Breast epithelium (tissue), 4 donors: Measurements from ENCODE around the gene CBX5. TPM values are rescaled to one million over a fixed set of nuclear protein-coding genes. Genes with fewer than 3 reads are reported as not detected.
"Not testable (repeated sequence)": the region's sequence is repeated elsewhere in the genome, so short reads cannot be mapped to it uniquely, and the experiment has no call there.

Experiments used
- DNase-seq, 2 donors: peaks; one replicate each; pipeline ENCODE4 v3.0.0-alpha.2; 2019; ENCODE audit warnings: low spot score in 2 of 2
- H3K27ac ChIP-seq, 2 donors: fragments of 200-600 bp; sonication (generic) in 1 of 2; one replicate each; pipeline ENCODE4 v1.5.1; 2016 to 2019; ENCODE audit warnings: mild to moderate bottlenecking in 1 of 2
- H3K27me3 ChIP-seq, 2 donors: fragments of 200-600 bp; sonication (generic) in 1 of 2; one replicate each; pipeline versions ENCODE4 v1.5.1 to v1.6.0; 2017 to 2019; ENCODE audit warnings: control low read depth in 1 of 2, mild to moderate bottlenecking in 1 of 2
- H3K36me3 ChIP-seq: fragments of 200-600 bp; one replicate; pipeline ENCODE4 v1.5.1; 2019
- H3K4me1 ChIP-seq, 2 donors: fragments of 200-600 bp; sonication (generic); one replicate each; pipeline ENCODE4 v1.5.1; 2016 to 2019; ENCODE audit warnings: control low read depth in 1 of 2
- H3K4me3 ChIP-seq, 3 donors: fragments of 200-600 bp; sonication (generic); 1 replicate in 2 of 3; 2 replicates in 1 of 3; pipeline ENCODE4 v1.5.1; 2016 to 2019; ENCODE audit warnings: mild to moderate bottlenecking in 3 of 3, moderate library complexity in 2 of 3
- H3K9me3 ChIP-seq, 2 donors: fragments of 200-600 bp; sonication (generic) in 1 of 2; one replicate each; pipeline ENCODE4 v1.5.1; 2016 to 2019; ENCODE audit warnings: control low read depth in 1 of 2
- CTCF ChIP-seq, 3 donors: fragments of 450-650 bp; IDR thresholded peaks; one replicate each; pipeline ENCODE4 v1.5.1; 2016 to 2017; ENCODE audit warnings: antibody characterized with exemption in 3 of 3, mild to moderate bottlenecking in 3 of 3, moderate library complexity in 3 of 3
- POLR2A ChIP-seq: fragments of 450-650 bp; IDR thresholded peaks from one replicate; pipeline ENCODE4 v1.6.1; 2016; ENCODE audit warnings: antibody characterized with exemption, mild to moderate bottlenecking, moderate library complexity
- POLR2AphosphoS5 ChIP-seq, 3 donors: sonication (generic); formaldehyde crosslinking; IDR thresholded peaks; one replicate each; pipeline ENCODE4 v1.6.1; 2017; ENCODE audit warnings: antibody characterized with exemption in 3 of 3
- intact Hi-C: fragments of 100-400 bp; cut with DNase I; formaldehyde crosslinking; loops from one replicate; pipeline ENCODE4 v1.15.1; 2023; ENCODE audit warnings: low total_unique reads
- total RNA-seq, 3 donors: library from RNA; depleted of rRNA; stranded (reverse); fragments of >200 nt; gene quantifications; one replicate each; pipeline ENCODE4 v1.1.0, GENCODE V29; 2016

CBX5 gene
- total RNA-seq, 3 donors from 2014 or later: 22.4 to 45.8 (median 31.8) TPM

- H3K27ac ChIP-seq: no peak overlapping the region
- H3K4me1 ChIP-seq: no peaks in the 10 kb centered on the region
- no peaks in the 10 kb centered on the region for H3K9me3 ChIP-seq
- intact Hi-C loops: no loop called here
- TF ChIP-seq POLR2AphosphoS5 (IDR thresholded peaks at IDR 0.05): no peak
- no peak for TF ChIP-seq POLR2A
- TF ChIP-seq CTCF (IDR thresholded peaks at IDR 0.05): no peak
- H3K36me3 ChIP-seq: no peaks in the 10 kb centered on the region
- H3K27me3 ChIP-seq: no peaks in the 10 kb centered on the region
- H3K4me3 ChIP-seq: no peak overlapping the region
- no peak for DNase-seq
Measured at GRCh38 chr12:54232790-54233189, 47.1 kb downstream of the CBX5 start.

GRCh38 chr12:54231269-54231668 is 48.7 kb downstream of the CBX5 start:
- H3K9me3 ChIP-seq, intact Hi-C loops, H3K36me3 ChIP-seq, H3K27me3 ChIP-seq, H3K27ac ChIP-seq, H3K4me3 ChIP-seq, DNase-seq, H3K4me1 ChIP-seq: not testable (repeated sequence)

- intact Hi-C loops: no loop called here
- no peak overlapping the region for H3K27ac ChIP-seq
- H3K27me3 ChIP-seq: no peaks in the 10 kb centered on the region
- H3K4me3 ChIP-seq: no peak overlapping the region
- H3K4me1 ChIP-seq: no peaks in the 10 kb centered on the region
- H3K36me3 ChIP-seq: no peaks in the 10 kb centered on the region
- TF ChIP-seq POLR2AphosphoS5 (IDR thresholded peaks at IDR 0.05) (no peak), POLR2A (no peak), CTCF (IDR thresholded peaks at IDR 0.05) (no peak)
- H3K9me3 ChIP-seq: no peaks in the 10 kb centered on the region
- no peak for DNase-seq
Measured at GRCh38 chr12:54230555-54230954, 49.4 kb downstream of the CBX5 start.

GRCh38 chr12:54229624-54230212 is 50.2 kb downstream of the CBX5 start:
- TF ChIP-seq POLR2A (no peak), POLR2AphosphoS5 (IDR thresholded peaks at IDR 0.05) (peak in 2 of 3 donors; percentile 8 to 52)
- Histone ChIP-seq H3K36me3 (no peaks in the 10 kb centered on the region), H3K4me3 (no peak overlapping the region), H3K27ac (peak overlapping the region; percentile 49 to 88), H3K9me3 (no peaks in the 10 kb centered on the region), H3K27me3 (no peaks in the 10 kb centered on the region), H3K4me1 (no peaks in the 10 kb centered on the region)
- intact Hi-C loops: no loop called here
- DNase-seq: no peak

GRCh38 chr12:54228471-54228870 is 51.5 kb downstream of the CBX5 start:
- intact Hi-C loops: no loop called here
- no peak overlapping the region for H3K4me3 ChIP-seq
- no peak for DNase-seq
- no peaks in the 10 kb centered on the region for H3K36me3 ChIP-seq
- H3K4me1 ChIP-seq: no peaks in the 10 kb centered on the region
- peak overlapping the region; percentile 29 to 71 for H3K27ac ChIP-seq
- no peaks in the 10 kb centered on the region for H3K9me3 ChIP-seq
- TF ChIP-seq CTCF (IDR thresholded peaks at IDR 0.05) (no peak), POLR2AphosphoS5 (IDR thresholded peaks at IDR 0.05) (no peak), POLR2A (no peak)
- no peaks in the 10 kb centered on the region for H3K27me3 ChIP-seq

GRCh38 chr12:54227927-54228326 is 52.0 kb downstream of the CBX5 start:
- not testable (repeated sequence) for H3K36me3 ChIP-seq

GRCh38 chr12:54227376-54227775 is 52.5 kb downstream of the CBX5 start:
- no peaks in the 10 kb centered on the region for H3K9me3 ChIP-seq

More at GRCh38 chr12:54227927-54228326, 52.0 kb downstream of the CBX5 start:
- H3K4me1 ChIP-seq, intact Hi-C loops, H3K9me3 ChIP-seq, H3K4me3 ChIP-seq, H3K27me3 ChIP-seq, DNase-seq, H3K27ac ChIP-seq: not testable (repeated sequence)

More at GRCh38 chr12:54227376-54227775, 52.5 kb downstream of the CBX5 start:
- intact Hi-C loops: no loop called here
- no peaks in the 10 kb centered on the region for H3K27me3 ChIP-seq
- no peaks in the 10 kb centered on the region for H3K36me3 ChIP-seq
- DNase-seq: no peak
- no peak overlapping the region for H3K27ac ChIP-seq
- no peaks in the 10 kb centered on the region for H3K4me1 ChIP-seq
- TF ChIP-seq CTCF (IDR thresholded peaks at IDR 0.05): no peak
- TF ChIP-seq POLR2A: no peak
- no peak for TF ChIP-seq POLR2AphosphoS5 (IDR thresholded peaks at IDR 0.05)
- no peak overlapping the region for H3K4me3 ChIP-seq
